Mesendoderm (in vitro differentiated cells): ENCODE data around the gene FSTL4.
"Not testable (repeated sequence)": the region's sequence is repeated elsewhere in the genome, so short reads cannot be mapped to it uniquely, and the experiment has no call there.

ENCODE experiments used
- DNase-seq: peaks from one replicate; pipeline ENCODE4 v3.0.0; 2013
- H2AK5ac ChIP-seq: 2 replicates; pipeline ENCODE4 v1.6.1; 2013; ENCODE audit warnings: low read length, inconsistent platforms
- H2BK120ac ChIP-seq: 2 replicates; pipeline ENCODE4 v1.6.1; 2013; ENCODE audit warnings: low read depth, mild to moderate bottlenecking, low read length, moderate library complexity, mixed read lengths
- H2BK15ac ChIP-seq: replicated peaks from 2 replicates; pipeline ENCODE4 v1.6.1; 2013; ENCODE audit warnings: low read depth, mild to moderate bottlenecking, moderate library complexity
- H2BK5ac ChIP-seq: 2 replicates; pipeline ENCODE4 v1.6.1; 2013; ENCODE audit warnings: low read length, inconsistent platforms
- H3K18ac ChIP-seq: 2 replicates; pipeline ENCODE4 v1.6.1; 2013; ENCODE audit warnings: mild to moderate bottlenecking, low read length, mixed read lengths
- H3K23ac ChIP-seq: one replicate; pipeline ENCODE4 v1.6.1; 2013; ENCODE audit warnings: low read length
- H3K27ac ChIP-seq: 2 replicates; pipeline ENCODE4 v1.5.1; 2013; ENCODE audit warnings: low read depth, mild to moderate bottlenecking, inconsistent platforms, low read length, moderate library complexity
- H3K27me3 ChIP-seq: 2 replicates; pipeline ENCODE4 v1.6.1; 2013; ENCODE audit warnings: low read length, control low read depth, mild to moderate bottlenecking, inconsistent platforms; ENCODE audit not compliant: insufficient read depth, poor library complexity
- H3K36me3 ChIP-seq: 2 replicates; pipeline ENCODE4 v1.6.1; 2013; ENCODE audit warnings: low read length, inconsistent platforms; ENCODE audit not compliant: control insufficient read depth, insufficient read depth
- H3K4ac ChIP-seq: one replicate; pipeline ENCODE4 v1.6.1; 2013; ENCODE audit warnings: low read depth, mild to moderate bottlenecking, low read length, moderate library complexity
- H3K4me1 ChIP-seq: 2 replicates; pipeline ENCODE4 v1.6.1; 2013; ENCODE audit warnings: low read depth, low read length, inconsistent platforms; ENCODE audit not compliant: control insufficient read depth
- H3K4me2 ChIP-seq: 2 replicates; pipeline ENCODE4 v1.6.1; 2013; ENCODE audit warnings: low read length
- H3K4me3 ChIP-seq: 2 replicates; pipeline ENCODE4 v1.5.1; 2013; ENCODE audit warnings: mild to moderate bottlenecking, low read length
- H3K56ac ChIP-seq: one replicate; pipeline ENCODE4 v1.6.1; 2013; ENCODE audit warnings: low read length
- H3K79me1 ChIP-seq: 2 replicates; pipeline ENCODE4 v1.6.1; 2013; ENCODE audit warnings: low read length, inconsistent platforms
- H3K79me2 ChIP-seq: 2 replicates; pipeline ENCODE4 v1.6.1; 2013; ENCODE audit warnings: mild to moderate bottlenecking, low read length; ENCODE audit not compliant: control insufficient read depth, insufficient read depth
- H3K9ac ChIP-seq: 2 replicates; pipeline ENCODE4 v1.6.1; 2013; ENCODE audit warnings: low read length, inconsistent platforms
- H4K5ac ChIP-seq: one replicate; pipeline ENCODE4 v1.6.1; 2013; ENCODE audit warnings: low read length
- H4K8ac ChIP-seq: one replicate; pipeline ENCODE4 v1.6.1; 2013; ENCODE audit warnings: low read depth, mild to moderate bottlenecking, control low read depth, low read length, moderate library complexity
- WGBS: extraction: QIAGEN DNeasy Blood & Tissue Kit; methylation state at CpG from one replicate; pipeline ENCODE4 v1.1.7; 2013; ENCODE audit warnings: low lambda C conversion rate, missing lambda C conversion rate; ENCODE audit not compliant: insufficient coverage; ENCODE audit errors: extremely low coverage; 5-methylcytosine and 5-hydroxymethylcytosine counted together

The FSTL4 gene

GRCh38 chr5:133449181-133449580, 163.2 kb downstream of the FSTL4 start:
- Histone ChIP-seq H3K79me1 (no peaks in the 10 kb centered on the region), H3K23ac (no peak overlapping the region), H3K4ac (no peak overlapping the region), H3K18ac (no peak overlapping the region), H4K5ac (no peak overlapping the region), H3K4me3 (no peak overlapping the region), H2BK120ac (no peak overlapping the region), H3K4me2 (no peak overlapping the region), H2BK15ac (no peak overlapping the region), H3K27me3 (no peaks in the 10 kb centered on the region), H2BK5ac (no peak overlapping the region), H3K36me3 (no peaks in the 10 kb centered on the region), H3K9ac (no peak overlapping the region), H4K8ac (no peak overlapping the region), H3K56ac (no peak overlapping the region), H3K79me2 (no peaks in the 10 kb centered on the region), H2AK5ac (no peak overlapping the region), H3K4me1 (no peaks in the 10 kb centered on the region), H3K27ac (no peak overlapping the region)
- no peak for DNase-seq
- WGBS, result no CpG with 5 or more reads among the region's 10 CpGs

- H3K27ac ChIP-seq, result no peak overlapping the region
- no peak for DNase-seq
- no peaks in the 10 kb centered on the region for H3K79me1 ChIP-seq
- H2BK5ac ChIP-seq, result no peak overlapping the region
- no peak overlapping the region for H2BK15ac ChIP-seq
- no peak overlapping the region for H2BK120ac ChIP-seq
- H3K4ac ChIP-seq, result no peak overlapping the region
- H4K8ac ChIP-seq, result no peak overlapping the region
- no peaks in the 10 kb centered on the region for H3K79me2 ChIP-seq
- no peak overlapping the region for H2AK5ac ChIP-seq
- no peak overlapping the region for H3K23ac ChIP-seq
- H3K36me3 ChIP-seq, result no peaks in the 10 kb centered on the region
- no peak overlapping the region for H3K4me3 ChIP-seq
- H4K5ac ChIP-seq, result no peak overlapping the region
- no peak overlapping the region for H3K4me2 ChIP-seq
- H3K27me3 ChIP-seq, result no peaks in the 10 kb centered on the region
- no CpG with 5 or more reads among the region's 9 CpGs for WGBS
- no peak overlapping the region for H3K9ac ChIP-seq
- H3K4me1 ChIP-seq, result no peaks in the 10 kb centered on the region
- H3K56ac ChIP-seq, result no peak overlapping the region
- H3K18ac ChIP-seq, result no peak overlapping the region
These were observed 165.9 kb downstream of the FSTL4 start for GRCh38 chr5:133446440-133446839.

- Histone ChIP-seq H3K4ac (no peak overlapping the region), H4K5ac (no peak overlapping the region), H3K56ac (no peak overlapping the region), H3K23ac (no peak overlapping the region), H3K18ac (no peak overlapping the region), H3K27ac (no peak overlapping the region), H2BK120ac (no peak overlapping the region), H3K36me3 (no peaks in the 10 kb centered on the region), H3K9ac (no peak overlapping the region), H2BK5ac (no peak overlapping the region), H3K79me1 (no peaks in the 10 kb centered on the region), H3K4me2 (no peak overlapping the region), H4K8ac (no peak overlapping the region), H3K79me2 (no peaks in the 10 kb centered on the region), H3K27me3 (no peaks in the 10 kb centered on the region), H3K4me3 (no peak overlapping the region), H2AK5ac (no peak overlapping the region), H3K4me1 (no peaks in the 10 kb centered on the region), H2BK15ac (no peak overlapping the region)
- DNase-seq, result no peak
- WGBS, result no CpG with 5 or more reads among the region's 1 CpG
These were observed 166.6 kb downstream of the FSTL4 start for GRCh38 chr5:133445744-133446143.

GRCh38 chr5:133445204-133445603, 167.1 kb downstream of the FSTL4 start:
- not testable (repeated sequence) for H3K79me2 ChIP-seq, H2BK5ac ChIP-seq
- WGBS, result no CpG with 5 or more reads among the region's 10 CpGs

GRCh38 chr5:133444711-133445110, 167.6 kb downstream of the FSTL4 start:
- Histone ChIP-seq H2BK5ac (no peak overlapping the region), H3K79me1 (no peaks in the 10 kb centered on the region), H3K27me3 (no peaks in the 10 kb centered on the region), H2BK15ac (no peak overlapping the region), H4K8ac (no peak overlapping the region), H3K56ac (no peak overlapping the region), H3K4me3 (no peak overlapping the region), H3K18ac (no peak overlapping the region), H3K27ac (no peak overlapping the region), H3K9ac (no peak overlapping the region), H4K5ac (no peak overlapping the region), H2AK5ac (no peak overlapping the region), H3K4me1 (no peaks in the 10 kb centered on the region), H3K4me2 (no peak overlapping the region), H3K4ac (no peak overlapping the region), H3K36me3 (no peaks in the 10 kb centered on the region), H3K79me2 (no peaks in the 10 kb centered on the region), H2BK120ac (no peak overlapping the region), H3K23ac (no peak overlapping the region)
- no CpG with 5 or more reads among the region's 5 CpGs for WGBS
- DNase-seq, result no peak

More at GRCh38 chr5:133445204-133445603, 167.1 kb downstream of the FSTL4 start:
- H3K4me3 ChIP-seq, H2BK120ac ChIP-seq, H3K18ac ChIP-seq, H3K27ac ChIP-seq, H3K4ac ChIP-seq, H2BK15ac ChIP-seq, H3K79me1 ChIP-seq, H3K27me3 ChIP-seq, H2AK5ac ChIP-seq, H3K4me2 ChIP-seq, H3K4me1 ChIP-seq, H3K36me3 ChIP-seq, H3K9ac ChIP-seq, DNase-seq, H3K23ac ChIP-seq, H4K8ac ChIP-seq, H4K5ac ChIP-seq, H3K56ac ChIP-seq: not testable (repeated sequence)

GRCh38 chr5:133441166-133441815, 171.1 kb downstream of the FSTL4 start:
- Histone ChIP-seq H3K56ac (no peak overlapping the region), H2BK5ac (no peak overlapping the region), H3K27me3 (no peaks in the 10 kb centered on the region), H3K4me2 (no peak overlapping the region), H3K27ac (no peak overlapping the region), H3K4me1 (no peaks in the 10 kb centered on the region), H3K18ac (no peak overlapping the region), H4K8ac (no peak overlapping the region), H3K9ac (no peak overlapping the region), H2BK120ac (no peak overlapping the region), H3K4ac (no peak overlapping the region), H3K36me3 (no peaks in the 10 kb centered on the region), H3K23ac (no peak overlapping the region), H3K79me2 (no peaks in the 10 kb centered on the region), H3K79me1 (no peaks in the 10 kb centered on the region), H2AK5ac (no peak overlapping the region), H2BK15ac (no peak overlapping the region), H4K5ac (no peak overlapping the region), H3K4me3 (no peak overlapping the region)
- no peak for DNase-seq
- WGBS, result no CpG with 5 or more reads among the region's 7 CpGs
